Effector memory CD8-positive, alpha-beta T cell (primary cell): Measurements from ENCODE around the gene TOR4A.
"Not testable (repeated sequence)": the region's sequence is repeated elsewhere in the genome, so short reads cannot be mapped to it uniquely, and the experiment has no call there.

Experiments used
- ATAC-seq: fragments of 150-1000 bp; cut with Tn5 transposase; replicated peaks from 2 replicates; pipeline ENCODE4 v1.10.0; 2021; ENCODE audit warnings: mild to moderate bottlenecking, moderate library complexity
- DNase-seq, 3 experiments: peaks; one replicate each; pipeline ENCODE4 v3.0.0; 2021
- H3K27ac Mint-ChIP-seq, 2 donors: one replicate each; pipeline ENCODE4 v1.8.0; 2022; ENCODE audit warnings: mild to moderate bottlenecking in 2 of 2, mixed read lengths in 2 of 2, moderate library complexity in 2 of 2
- H3K27me3 Mint-ChIP-seq, 2 donors: one replicate each; pipeline ENCODE4 v1.8.0; 2022; ENCODE audit warnings: mixed read lengths in 2 of 2
- H3K36me3 Mint-ChIP-seq: one replicate; pipeline ENCODE4 v1.8.0; 2022; ENCODE audit warnings: mild to moderate bottlenecking, moderate library complexity, mixed read lengths; ENCODE audit not compliant: insufficient read depth
- H3K4me1 Mint-ChIP-seq, 2 donors: one replicate each; pipeline ENCODE4 v1.8.0; 2022; ENCODE audit warnings: low read depth in 2 of 2, mixed read lengths in 2 of 2
- H3K4me3 Mint-ChIP-seq, 2 donors: one replicate each; pipeline ENCODE4 v1.8.0; 2022; ENCODE audit warnings: mild to moderate bottlenecking in 2 of 2, mixed read lengths in 2 of 2, moderate library complexity in 2 of 2
- H3K9me3 Mint-ChIP-seq, 2 donors: one replicate each; pipeline ENCODE4 v1.8.0; 2022; ENCODE audit warnings: mixed read lengths in 2 of 2

The TOR4A gene

GRCh38 chr9:137327641-137328550, 50.4 kb downstream of the TOR4A start:
- not testable (repeated sequence) for H3K27ac Mint-ChIP-seq, DNase-seq, ATAC-seq, H3K9me3 Mint-ChIP-seq, H3K4me1 Mint-ChIP-seq, H3K36me3 Mint-ChIP-seq, H3K4me3 Mint-ChIP-seq
- H3K27me3 Mint-ChIP-seq = peaks cover 32 to 34% of the 10 kb centered on the region in 2 donors

GRCh38 chr9:137329590-137329989, 52.1 kb downstream of the TOR4A start:
- not testable (repeated sequence) for H3K9me3 Mint-ChIP-seq, H3K4me1 Mint-ChIP-seq, H3K27ac Mint-ChIP-seq, H3K4me3 Mint-ChIP-seq, DNase-seq, H3K36me3 Mint-ChIP-seq, ATAC-seq
- peaks cover 32 to 34% of the 10 kb centered on the region in 2 donors for H3K27me3 Mint-ChIP-seq

- no peak for DNase-seq
- Mint-ChIP-seq H3K27ac (no peak overlapping the region), H3K4me3 (no peak overlapping the region), H3K27me3 (peaks cover 23 to 27% of the 10 kb centered on the region in 2 donors), H3K9me3 (no peaks in the 10 kb centered on the region), H3K4me1 (no peaks in the 10 kb centered on the region), H3K36me3 (peaks cover 6% of the 10 kb centered on the region)
- no peak for ATAC-seq
Observed at GRCh38 chr9:137330689-137331088, 53.2 kb downstream of the TOR4A start.

GRCh38 chr9:137331929-137332328, 54.4 kb downstream of the TOR4A start:
- Mint-ChIP-seq H3K4me3 (no peak overlapping the region), H3K27me3 (peaks cover 11 to 14% of the 10 kb centered on the region in 2 donors), H3K9me3 (no peaks in the 10 kb centered on the region), H3K27ac (no peak overlapping the region), H3K4me1 (no peaks in the 10 kb centered on the region), H3K36me3 (peaks cover 7% of the 10 kb centered on the region)
- DNase-seq (no peak), ATAC-seq (no peak)
